Keratinocyte (primary cell): ENCODE data around the gene PLXNA3. TPM values are rescaled to one million over a fixed set of nuclear protein-coding genes. Genes with fewer than 3 reads are reported as not detected.

Experiments used
- DNase-seq: peaks from one replicate; pipeline ENCODE4 v3.0.0-alpha.2; 2011; ENCODE audit warnings: low read depth, missing footprints, low spot score
- FAIRE-seq: peaks from 2 replicates; lab custom pipeline; 2011; peaks lifted over from hg19 to GRCh38; lab: Jason Lieb, UNC
- H2AFZ ChIP-seq: 2 replicates; pipeline ENCODE4 v1.6.0; 2012; ENCODE audit warnings: low read length, control low read depth, inconsistent platforms; ENCODE audit not compliant: control insufficient read depth
- H3K27ac ChIP-seq: 2 replicates; pipeline ENCODE4 v1.5.1; 2011; ENCODE audit warnings: low read length; ENCODE audit not compliant: control insufficient read depth, insufficient read depth
- H3K27me3 ChIP-seq: 3 replicates; pipeline ENCODE4 v1.6.0; 2011; ENCODE audit warnings: low read length; ENCODE audit not compliant: control insufficient read depth, insufficient read depth; ENCODE audit errors: extremely low read depth
- H3K36me3 ChIP-seq, 2 experiments: 2 replicates in 1 of 2; 3 replicates in 1 of 2; pipeline ENCODE4 v1.5.1; 2011; ENCODE audit warnings: low read length in 2 of 2, mild to moderate bottlenecking in 1 of 2; ENCODE audit not compliant: control insufficient read depth in 2 of 2, insufficient read depth in 2 of 2; ENCODE audit errors: extremely low read depth in 1 of 2
- H3K4me1 ChIP-seq: 3 replicates; pipeline ENCODE4 v1.5.1; 2011; ENCODE audit warnings: low read length; ENCODE audit not compliant: control insufficient read depth, insufficient read depth; ENCODE audit errors: extremely low read depth
- H3K4me2 ChIP-seq: 3 replicates; pipeline ENCODE4 v1.6.0; 2011; ENCODE audit warnings: low read depth, low read length; ENCODE audit not compliant: control insufficient read depth, insufficient read depth; ENCODE audit errors: extremely low read depth
- H3K4me3 ChIP-seq, 3 experiments: fragments of 200-600 bp in 1 of 3; sonication (generic) in 1 of 3; 2 replicates in 2 of 3; 3 replicates in 1 of 3; pipeline ENCODE4 v1.5.1; 2011 to 2016; ENCODE audit warnings: low read length in 3 of 3, mild to moderate bottlenecking in 3 of 3, control low read depth in 2 of 3, inconsistent platforms in 1 of 3, low read depth in 1 of 3, mixed read lengths in 1 of 3, mixed run types in 1 of 3, moderate library complexity in 1 of 3; ENCODE audit not compliant: control insufficient read depth in 2 of 3, insufficient read depth in 2 of 3; ENCODE audit errors: extremely low read depth in 1 of 3
- H3K79me2 ChIP-seq: 2 replicates; pipeline ENCODE4 v1.6.0; 2012; ENCODE audit warnings: low read length; ENCODE audit not compliant: control insufficient read depth, insufficient read depth
- H3K9ac ChIP-seq: 3 replicates; pipeline ENCODE4 v1.6.0; 2011; ENCODE audit warnings: low read length; ENCODE audit not compliant: control insufficient read depth, insufficient read depth; ENCODE audit errors: extremely low read depth
- H3K9me1 ChIP-seq: 3 replicates; pipeline ENCODE4 v1.6.0; 2011; ENCODE audit warnings: low read length; ENCODE audit not compliant: control insufficient read depth, insufficient read depth; ENCODE audit errors: extremely low read depth
- H3K9me3 ChIP-seq: 2 replicates; pipeline ENCODE4 v1.5.1; 2012; ENCODE audit warnings: low read depth, low read length; ENCODE audit not compliant: control insufficient read depth
- H4K20me1 ChIP-seq: 3 replicates; pipeline ENCODE4 v1.6.0; 2011; ENCODE audit warnings: low read length; ENCODE audit not compliant: control insufficient read depth, insufficient read depth; ENCODE audit errors: extremely low read depth
- EZH2 ChIP-seq: IDR thresholded peaks from one replicate; pipeline ENCODE4 v1.6.1; 2012; ENCODE audit warnings: inconsistent platforms, mild to moderate bottlenecking, low read length, moderate library complexity
- dilution Hi-C: fragments of 300-500 bp; cut with MboI; formaldehyde crosslinking; loops from one replicate; pipeline ENCODE4 v1.7.0; 2020; ENCODE audit warnings: low sequenced_read_pairs; ENCODE audit not compliant: extremely low pct_ligation_motif_present
- polyA plus RNA-seq, 5 experiments: library from polyadenylated mRNA; depleted of rRNA in 3 of 5; stranded (reverse) in 3 of 5; stranded (forward) in 1 of 5; unstranded in 1 of 5; fragments of >200 nt; gene quantifications; 1 replicate in 1 of 5; 2 replicates in 3 of 5; 3 replicates in 1 of 5; pipeline versions ENCODE4 v1.2.1 to v1.2.3, GENCODE V29; 2011 to 2012; ENCODE audit warnings: missing spikeins in 2 of 5, low read depth in 1 of 5, low replicate concordance in 1 of 5
- TF ChIP-seq, protein P1 (sequence below), 3 experiments: IDR thresholded peaks in 1 of 3; conservative IDR thresholded peaks in 1 of 3; optimal IDR thresholded peaks in 1 of 3; 2 replicates in 2 of 3; 3 replicates in 1 of 3; pipeline versions ENCODE3 to v1.5.1; 2011; ENCODE audit warnings: low read length in 3 of 3, mild to moderate bottlenecking in 3 of 3, moderate library complexity in 2 of 3, control low read depth in 1 of 3, inconsistent platforms in 1 of 3; ENCODE audit not compliant: insufficient read depth in 2 of 3; ENCODE audit errors: extremely low read depth in 1 of 3

Gene PLXNA3
- polyA plus RNA-seq, 1 donor (not counting 4 experiments of a cell fraction or from before 2014, with no cell fraction given), result 7.6 TPM

DNA sequence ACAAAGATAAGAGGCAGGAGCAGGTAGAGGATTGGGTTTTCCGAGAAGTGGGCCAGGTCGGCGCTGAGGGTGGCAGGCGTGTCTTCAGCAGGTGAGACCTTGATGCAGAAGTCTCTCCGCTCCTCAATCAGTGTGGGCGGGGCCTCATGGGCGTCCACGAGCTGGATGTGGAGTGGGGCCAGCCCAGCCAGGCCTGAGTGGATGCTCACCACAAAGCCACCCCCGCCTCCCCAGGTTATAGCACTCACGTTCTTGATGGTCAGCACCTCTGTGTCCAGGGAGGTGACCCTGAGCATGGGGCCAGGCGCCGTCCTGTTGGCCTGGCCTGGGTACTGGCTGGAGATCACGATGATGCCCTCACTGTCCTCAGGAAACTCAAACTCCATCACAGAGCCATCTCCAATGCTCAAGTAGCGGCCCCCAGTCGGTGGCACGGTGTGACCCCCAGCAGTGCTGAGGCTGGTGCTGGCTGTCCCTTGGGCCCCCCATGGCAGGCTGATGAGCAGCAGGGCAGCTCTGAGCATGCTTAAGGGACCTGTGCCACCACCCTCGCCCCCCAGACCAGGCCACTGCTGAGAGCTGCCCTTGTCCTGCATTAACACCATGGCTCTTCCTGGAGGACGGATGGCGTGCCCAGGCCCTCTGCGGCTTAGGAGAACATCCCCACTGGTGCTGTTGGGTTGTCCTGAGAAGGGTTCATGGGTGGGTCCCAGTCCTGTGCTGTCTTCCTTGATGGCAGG lies 30.4 kb downstream of the PLXNA3 start:
- Histone ChIP-seq H3K79me2 (peaks cover 11% of the 10 kb centered on the region), H3K27ac (no peak overlapping the region), H4K20me1 (no peaks in the 10 kb centered on the region), H3K4me1 (peaks cover 13% of the 10 kb centered on the region), H3K36me3 (peaks cover 5 to 8% of the 10 kb centered on the region in 2 experiments), H3K27me3 (no peaks in the 10 kb centered on the region), H3K4me3 (no peak overlapping the region), H2AFZ (no peak overlapping the region), H3K4me2 (no peak overlapping the region), H3K9ac (no peak overlapping the region), H3K9me1 (no peaks in the 10 kb centered on the region), H3K9me3 (no peaks in the 10 kb centered on the region)
- DNase-seq (no peak), FAIRE-seq (no peak)
- dilution Hi-C loops, result no loop called here
- TF ChIP-seq, protein P1, sequence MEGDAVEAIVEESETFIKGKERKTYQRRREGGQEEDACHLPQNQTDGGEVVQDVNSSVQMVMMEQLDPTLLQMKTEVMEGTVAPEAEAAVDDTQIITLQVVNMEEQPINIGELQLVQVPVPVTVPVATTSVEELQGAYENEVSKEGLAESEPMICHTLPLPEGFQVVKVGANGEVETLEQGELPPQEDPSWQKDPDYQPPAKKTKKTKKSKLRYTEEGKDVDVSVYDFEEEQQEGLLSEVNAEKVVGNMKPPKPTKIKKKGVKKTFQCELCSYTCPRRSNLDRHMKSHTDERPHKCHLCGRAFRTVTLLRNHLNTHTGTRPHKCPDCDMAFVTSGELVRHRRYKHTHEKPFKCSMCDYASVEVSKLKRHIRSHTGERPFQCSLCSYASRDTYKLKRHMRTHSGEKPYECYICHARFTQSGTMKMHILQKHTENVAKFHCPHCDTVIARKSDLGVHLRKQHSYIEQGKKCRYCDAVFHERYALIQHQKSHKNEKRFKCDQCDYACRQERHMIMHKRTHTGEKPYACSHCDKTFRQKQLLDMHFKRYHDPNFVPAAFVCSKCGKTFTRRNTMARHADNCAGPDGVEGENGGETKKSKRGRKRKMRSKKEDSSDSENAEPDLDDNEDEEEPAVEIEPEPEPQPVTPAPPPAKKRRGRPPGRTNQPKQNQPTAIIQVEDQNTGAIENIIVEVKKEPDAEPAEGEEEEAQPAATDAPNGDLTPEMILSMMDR (optimal IDR thresholded peaks at IDR 0.05 in 1 of 3, IDR thresholded peaks at IDR 0.05 in 1 of 3, conservative IDR thresholded peaks at IDR 0.05 in 1 of 3; ENCODE audit: extremely low read depth in 1 of 3, insufficient read depth in 2 of 3, low read length in 3 of 3), result no peak
- TF ChIP-seq EZH2, result no peak

DNA sequence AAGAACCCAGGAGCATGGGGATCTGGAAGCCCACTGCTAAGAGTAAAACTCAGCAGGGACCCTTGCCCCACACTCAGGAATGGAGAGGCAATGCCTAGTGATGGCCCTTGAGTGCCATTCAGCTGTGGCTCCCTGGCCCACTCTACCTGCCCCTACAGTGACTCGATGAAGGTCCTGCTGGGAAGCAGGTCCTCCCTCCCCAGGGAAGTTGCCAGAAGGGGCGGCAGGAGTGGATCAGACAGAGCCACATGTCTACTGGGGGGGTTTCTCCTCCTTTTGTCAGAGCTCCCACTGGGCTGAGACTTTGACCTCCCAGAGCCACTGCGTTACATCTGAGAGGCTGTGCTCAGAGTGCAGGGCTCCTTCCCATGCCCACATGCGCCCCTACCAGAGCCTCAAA lies 31.1 kb downstream of the PLXNA3 start:
- H3K4me1 ChIP-seq, result peaks cover 13% of the 10 kb centered on the region
- dilution Hi-C loops, result no loop called here
- H3K27ac ChIP-seq, result no peak overlapping the region
- no peak for FAIRE-seq
- peak overlapping the region; percentile 61 for H3K9ac ChIP-seq
- TF ChIP-seq EZH2, result no peak
- TF ChIP-seq, protein P1 (optimal IDR thresholded peaks at IDR 0.05 in 1 of 3, IDR thresholded peaks at IDR 0.05 in 1 of 3, conservative IDR thresholded peaks at IDR 0.05 in 1 of 3; ENCODE audit: extremely low read depth in 1 of 3, insufficient read depth in 2 of 3, low read length in 3 of 3), result no peak
- peak overlapping the region in 1 of 3 experiments; percentile 71 for H3K4me3 ChIP-seq
- H3K9me3 ChIP-seq, result no peaks in the 10 kb centered on the region
- H3K27me3 ChIP-seq, result no peaks in the 10 kb centered on the region
- no peak for DNase-seq
- H4K20me1 ChIP-seq, result no peaks in the 10 kb centered on the region
- H3K4me2 ChIP-seq, result peak overlapping the region; percentile 65
- peaks cover 11% of the 10 kb centered on the region for H3K79me2 ChIP-seq
- peaks cover 5 to 7% of the 10 kb centered on the region in 2 experiments for H3K36me3 ChIP-seq
- no peaks in the 10 kb centered on the region for H3K9me1 ChIP-seq
- no peak overlapping the region for H2AFZ ChIP-seq
